HTR-8/SVneo (cell line): ENCODE results near the gene OLFM4.
"Not testable (repeated sequence)": the region's sequence is repeated elsewhere in the genome, so short reads cannot be mapped to it uniquely, and the experiment has no call there.

Experiments used
- DNase-seq: peaks from one replicate; pipeline ENCODE4 v3.0.0; 2011; ENCODE audit warnings: low spot score, mixed read lengths; ENCODE audit not compliant: insufficient read length
- FAIRE-seq: peaks from 2 replicates; lab custom pipeline; 2011; peaks lifted over from hg19 to GRCh38; lab: Jason Lieb, UNC

Gene OLFM4

GRCh38 chr13:53014018-53014417, 14.6 kb upstream of the OLFM4 start:
- not testable (repeated sequence) for FAIRE-seq, DNase-seq

- DNase-seq (no peak), FAIRE-seq (no peak)
Observed at GRCh38 chr13:53014495-53015443, 13.8 kb upstream of the OLFM4 start.

GRCh38 chr13:53015971-53016370, 12.6 kb upstream of the OLFM4 start:
- DNase-seq (no peak), FAIRE-seq (no peak)

GRCh38 chr13:53017433-53017970, 11.1 kb upstream of the OLFM4 start:
- FAIRE-seq (no peak), DNase-seq (no peak)

- FAIRE-seq (no peak), DNase-seq (no peak)
Observed at GRCh38 chr13:53018690-53019647, 9.6 kb upstream of the OLFM4 start.

GRCh38 chr13:53020764-53021335, 7.8 kb upstream of the OLFM4 start:
- FAIRE-seq (no peak), DNase-seq (no peak)

GRCh38 chr13:53023246-53023645, 5.4 kb upstream of the OLFM4 start:
- DNase-seq (no peak), FAIRE-seq (no peak)

GRCh38 chr13:53028063-53028462, 550 bp upstream of the OLFM4 start:
- no peak for FAIRE-seq
- DNase-seq: no peak

- no peak for FAIRE-seq
- no peak for DNase-seq
Observed at GRCh38 chr13:53032849-53033248, 4.2 kb downstream of the OLFM4 start.

GRCh38 chr13:53038993-53039392, 10.4 kb downstream of the OLFM4 start:
- FAIRE-seq (no peak), DNase-seq (no peak)

GRCh38 chr13:53041968-53042516, 13.4 kb downstream of the OLFM4 start:
- no peak for DNase-seq
- no peak for FAIRE-seq

GRCh38 chr13:53042877-53043276, 14.3 kb downstream of the OLFM4 start:
- DNase-seq (no peak), FAIRE-seq (no peak)

GRCh38 chr13:53043398-53043797, 14.8 kb downstream of the OLFM4 start:
- DNase-seq: no peak
- FAIRE-seq: no peak

- FAIRE-seq (no peak), DNase-seq (no peak)
Observed at GRCh38 chr13:53045189-53045588, 16.6 kb downstream of the OLFM4 start.

- no peak for FAIRE-seq
- no peak for DNase-seq
Observed at GRCh38 chr13:53048880-53049279, 20.3 kb downstream of the OLFM4 start.

GRCh38 chr13:53050151-53050550, 21.5 kb downstream of the OLFM4 start:
- DNase-seq (no peak), FAIRE-seq (no peak)

- FAIRE-seq (no peak), DNase-seq (no peak)
Observed at GRCh38 chr13:53052675-53053074, 24.1 kb downstream of the OLFM4 start.

GRCh38 chr13:53054569-53054968, 26.0 kb downstream of the OLFM4 start:
- FAIRE-seq (no peak), DNase-seq (no peak)

GRCh38 chr13:53058065-53058679, 29.6 kb downstream of the OLFM4 start:
- no peak for FAIRE-seq
- DNase-seq: no peak
